ENCODE results near the gene HRH3. TPM values are rescaled to one million over a fixed set of nuclear protein-coding genes. Genes with fewer than 3 reads are reported as not detected.

HRH3 gene
- polyA plus RNA-seq, 3 donors, result not detected

DNA sequence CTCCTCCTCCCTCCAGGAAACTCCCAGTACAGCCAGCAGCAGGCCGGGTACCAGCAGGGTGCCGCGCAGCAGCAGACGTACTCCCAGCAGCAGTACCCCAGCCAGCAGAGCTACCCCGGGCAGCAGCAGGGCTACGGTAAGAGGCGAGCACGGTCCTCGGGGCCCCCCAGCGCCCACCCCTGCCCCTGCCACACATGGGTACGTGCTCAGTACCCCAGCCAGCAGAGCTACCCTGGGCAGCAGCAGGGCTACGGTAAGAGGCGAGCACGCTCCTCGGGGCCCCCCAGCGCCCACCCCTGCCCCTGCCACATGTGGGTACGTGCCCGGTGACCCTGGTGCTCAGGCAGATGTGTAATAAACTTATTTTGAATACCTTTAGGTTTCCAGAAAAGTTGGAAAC, 47.4 kb downstream of the HRH3 start:
- no peak overlapping the region for H3K4me3 ChIP-seq (replicated peaks in 1 of 3; ENCODE audit: low read depth in 2 of 3, low read length in 3 of 3)
- peaks cover 48 to 86% of the 10 kb centered on the region in 2 donors for H3K36me3 Mint-ChIP-seq
- DNase-seq, result no peak
- H3K4me3 Mint-ChIP-seq, result no peak overlapping the region
- intact Hi-C loops (cut with micrococcal nuclease), result no loop called here
- H3K27me3 ChIP-seq (ENCODE audit: control insufficient read depth in 2 of 2, insufficient read depth in 2 of 2, low read length in 2 of 2), result no peaks in the 10 kb centered on the region
- no peaks in the 10 kb centered on the region for H3K79me2 ChIP-seq (ENCODE audit: insufficient read depth, low read length)
- no peak overlapping the region for H2AFZ ChIP-seq (ENCODE audit: insufficient read depth, low read depth, low read length, poor library complexity, severe bottlenecking)
- no peak overlapping the region for H3K4me2 ChIP-seq (replicated peaks; ENCODE audit: extremely low read depth, low read length, poor library complexity, severe bottlenecking)
- no peaks in the 10 kb centered on the region for H3K9me3 Mint-ChIP-seq
- H3K4me1 Mint-ChIP-seq, result no peaks in the 10 kb centered on the region
- no peaks in the 10 kb centered on the region for H3K4me1 ChIP-seq (ENCODE audit: control insufficient read depth in 1 of 2, insufficient read depth in 2 of 2, low read length in 2 of 2)
- 100% methylated on average over 8 of the region's 18 CpGs for WGBS (ENCODE audit: insufficient coverage)
- H3K27ac Mint-ChIP-seq, result no peak overlapping the region
- TF ChIP-seq, protein P1, sequence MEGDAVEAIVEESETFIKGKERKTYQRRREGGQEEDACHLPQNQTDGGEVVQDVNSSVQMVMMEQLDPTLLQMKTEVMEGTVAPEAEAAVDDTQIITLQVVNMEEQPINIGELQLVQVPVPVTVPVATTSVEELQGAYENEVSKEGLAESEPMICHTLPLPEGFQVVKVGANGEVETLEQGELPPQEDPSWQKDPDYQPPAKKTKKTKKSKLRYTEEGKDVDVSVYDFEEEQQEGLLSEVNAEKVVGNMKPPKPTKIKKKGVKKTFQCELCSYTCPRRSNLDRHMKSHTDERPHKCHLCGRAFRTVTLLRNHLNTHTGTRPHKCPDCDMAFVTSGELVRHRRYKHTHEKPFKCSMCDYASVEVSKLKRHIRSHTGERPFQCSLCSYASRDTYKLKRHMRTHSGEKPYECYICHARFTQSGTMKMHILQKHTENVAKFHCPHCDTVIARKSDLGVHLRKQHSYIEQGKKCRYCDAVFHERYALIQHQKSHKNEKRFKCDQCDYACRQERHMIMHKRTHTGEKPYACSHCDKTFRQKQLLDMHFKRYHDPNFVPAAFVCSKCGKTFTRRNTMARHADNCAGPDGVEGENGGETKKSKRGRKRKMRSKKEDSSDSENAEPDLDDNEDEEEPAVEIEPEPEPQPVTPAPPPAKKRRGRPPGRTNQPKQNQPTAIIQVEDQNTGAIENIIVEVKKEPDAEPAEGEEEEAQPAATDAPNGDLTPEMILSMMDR (IDR thresholded peaks at IDR 0.05), result no peak
- H3K27me3 Mint-ChIP-seq (ENCODE audit: low read depth in 3 of 3), result peaks cover 0 to 2% (median 0%) of the 10 kb centered on the region in 3 donors
- H3K27ac ChIP-seq (ENCODE audit: low read depth in 1 of 2, low read length in 2 of 2), result no peak overlapping the region
- no peak overlapping the region for H3K9ac ChIP-seq (ENCODE audit: insufficient read depth, low read length, poor library complexity, severe bottlenecking)
- peaks cover 30 to 57% of the 10 kb centered on the region in 2 donors for H3K36me3 ChIP-seq (replicated peaks in 1 of 2; ENCODE audit: control insufficient read depth in 1 of 2, insufficient read depth in 2 of 2, low read length in 2 of 2)
- H4K20me1 ChIP-seq (ENCODE audit: insufficient read depth, low read length), result no peaks in the 10 kb centered on the region
- H3K9me3 ChIP-seq (replicated peaks in 1 of 2; ENCODE audit: control insufficient read depth in 1 of 2, insufficient read depth in 1 of 2, low read length in 2 of 2), result no peaks in the 10 kb centered on the region

DNA sequence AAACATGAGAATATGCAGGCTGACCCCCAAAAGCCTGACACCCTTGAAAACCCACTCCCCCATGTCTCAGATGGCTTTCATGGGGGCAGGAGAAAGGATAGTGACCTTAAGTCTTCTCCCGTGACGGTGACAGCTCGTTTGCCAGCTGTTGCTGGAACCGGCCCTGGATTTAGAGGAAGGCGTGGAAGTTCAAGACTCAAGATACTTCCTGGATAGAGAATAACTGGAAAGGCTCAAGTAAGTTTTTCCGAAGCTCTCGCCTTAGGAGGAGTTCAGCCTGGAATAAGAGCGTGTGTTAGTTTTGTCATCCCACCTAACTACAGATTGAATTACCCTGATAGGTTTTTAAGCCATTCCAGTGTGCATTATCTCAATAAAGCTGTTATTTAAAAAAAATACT, 48.8 kb downstream of the HRH3 start:
- H3K9me3 ChIP-seq (replicated peaks in 1 of 2; ENCODE audit: control insufficient read depth in 1 of 2, insufficient read depth in 1 of 2, low read length in 2 of 2), result no peaks in the 10 kb centered on the region
- no peak for DNase-seq
- no CpG with 5 or more reads among the region's 8 CpGs for WGBS (ENCODE audit: insufficient coverage)
- Mint-ChIP-seq H3K4me1 (no peaks in the 10 kb centered on the region), H3K27ac (peak overlapping the region in 2 of 7 donors; percentile 8 to 73), H3K27me3 (ENCODE audit: low read depth in 3 of 3) (peaks cover 0 to 2% (median 0%) of the 10 kb centered on the region in 3 donors), H3K9me3 (no peaks in the 10 kb centered on the region), H3K4me3 (no peak overlapping the region), H3K36me3 (peaks cover 44 to 85% of the 10 kb centered on the region in 2 donors)
- no peak overlapping the region for H3K9ac ChIP-seq (ENCODE audit: insufficient read depth, low read length, poor library complexity, severe bottlenecking)
- H3K4me3 ChIP-seq (replicated peaks in 1 of 3; ENCODE audit: low read depth in 2 of 3, low read length in 3 of 3), result no peak overlapping the region
- no peaks in the 10 kb centered on the region for H3K27me3 ChIP-seq (ENCODE audit: control insufficient read depth in 2 of 2, insufficient read depth in 2 of 2, low read length in 2 of 2)
- H3K4me2 ChIP-seq (replicated peaks; ENCODE audit: extremely low read depth, low read length, poor library complexity, severe bottlenecking), result no peak overlapping the region
- H3K4me1 ChIP-seq (ENCODE audit: control insufficient read depth in 1 of 2, insufficient read depth in 2 of 2, low read length in 2 of 2), result no peaks in the 10 kb centered on the region
- H3K79me2 ChIP-seq (ENCODE audit: insufficient read depth, low read length), result no peaks in the 10 kb centered on the region
- H3K36me3 ChIP-seq (replicated peaks in 1 of 2; ENCODE audit: control insufficient read depth in 1 of 2, insufficient read depth in 2 of 2, low read length in 2 of 2), result peaks cover 27 to 63% of the 10 kb centered on the region in 2 donors
- TF ChIP-seq, protein P1 (IDR thresholded peaks at IDR 0.05), result no peak
- no peak overlapping the region for H2AFZ ChIP-seq (ENCODE audit: insufficient read depth, low read depth, low read length, poor library complexity, severe bottlenecking)
- H3K27ac ChIP-seq (ENCODE audit: low read depth in 1 of 2, low read length in 2 of 2), result no peak overlapping the region
- H4K20me1 ChIP-seq (ENCODE audit: insufficient read depth, low read length), result no peaks in the 10 kb centered on the region
- intact Hi-C loops (cut with micrococcal nuclease), result no loop called here

Data from CD14-positive monocyte (primary cell).